SHP77 (cell line): ENCODE measurements around the gene MMGT1.
"Not testable (repeated sequence)": the region's sequence is repeated elsewhere in the genome, so short reads cannot be mapped to it uniquely, and the experiment has no call there.

ENCODE experiments used
- DNase-seq, 2 experiments: peaks; one replicate each; lab custom pipeline; 2025; lab: John Stamatoyannopoulos, UW

The MMGT1 gene

GRCh38 chrX:135923353-135923752 is 50.4 kb downstream of the MMGT1 start:
- DNase-seq, result peak in 1 of 2 experiments; percentile 0

GRCh38 chrX:135920516-135920915 is 53.3 kb downstream of the MMGT1 start:
- DNase-seq, result not testable (repeated sequence)

- DNase-seq, result no peak
These were observed 59.4 kb downstream of the MMGT1 start for GRCh38 chrX:135914404-135914803.
